Kasumi-1 (cell line): ENCODE measurements around the gene GPR176.
A peak's percentile ranks its signal among the peaks of the same experiment; 100 is the strongest.

Source experiments
- DNase-seq, 2 experiments: peaks; one replicate each; lab custom pipeline; 2025; lab: John Stamatoyannopoulos, UW

The GPR176 gene

DNA sequence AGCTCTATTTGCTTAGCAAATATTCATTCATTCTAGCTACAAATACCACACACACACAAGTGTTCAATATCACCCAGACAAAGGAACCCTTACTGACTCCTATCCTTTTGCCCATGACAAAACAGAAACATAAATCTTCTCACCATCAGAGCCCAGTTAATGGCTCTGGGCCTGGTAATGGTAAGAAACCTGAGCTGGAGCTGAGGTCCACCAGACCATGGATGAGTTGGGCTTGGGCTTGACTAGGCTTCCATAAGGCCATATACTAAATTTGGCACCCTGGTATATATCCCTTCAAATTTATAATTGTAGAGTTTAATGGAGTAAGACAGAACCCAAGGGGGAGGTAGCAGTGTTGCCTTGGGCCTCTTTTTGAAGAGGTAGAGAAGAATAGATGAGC, 29.4 kb downstream of the GPR176 start:
- no peak for DNase-seq

DNA sequence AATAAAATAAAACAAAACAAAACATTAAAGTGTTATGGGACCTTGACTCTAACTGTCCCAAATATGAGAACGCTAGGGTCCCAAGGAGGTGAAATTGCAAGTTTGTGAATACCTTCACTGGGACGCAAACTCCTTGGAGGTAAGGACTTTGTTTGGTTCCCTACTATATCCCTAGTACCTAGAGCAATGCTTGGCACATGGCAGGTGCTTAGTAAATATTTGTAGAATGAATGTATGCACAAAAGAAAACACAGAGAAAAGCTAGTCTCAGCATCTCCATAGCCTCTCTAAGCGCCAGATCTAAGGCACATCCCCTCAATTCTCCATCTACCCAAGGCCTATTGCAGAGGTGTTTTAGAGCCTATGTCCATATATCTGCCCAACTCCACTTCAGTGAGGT, 30.5 kb downstream of the GPR176 start:
- DNase-seq = no peak

DNA sequence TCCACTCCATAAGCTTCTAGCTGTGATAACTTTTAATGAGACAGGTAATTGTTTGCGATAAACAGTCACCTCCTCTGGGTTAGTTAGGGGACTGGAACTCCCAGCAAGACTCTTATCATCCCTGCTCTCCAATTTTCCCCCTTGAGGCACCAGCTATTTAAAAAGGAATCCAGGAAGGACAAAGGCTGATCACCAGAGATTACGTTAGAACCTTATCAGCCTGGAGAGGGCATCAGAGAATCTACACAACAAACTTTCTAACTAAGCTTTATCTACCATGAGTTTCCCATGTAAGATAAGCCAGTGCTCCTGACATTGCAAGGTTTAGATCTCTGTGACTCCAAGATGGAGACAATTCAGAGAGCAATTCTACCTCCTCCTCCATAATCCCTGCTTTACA, 31.3 kb downstream of the GPR176 start:
- no peak for DNase-seq

DNA sequence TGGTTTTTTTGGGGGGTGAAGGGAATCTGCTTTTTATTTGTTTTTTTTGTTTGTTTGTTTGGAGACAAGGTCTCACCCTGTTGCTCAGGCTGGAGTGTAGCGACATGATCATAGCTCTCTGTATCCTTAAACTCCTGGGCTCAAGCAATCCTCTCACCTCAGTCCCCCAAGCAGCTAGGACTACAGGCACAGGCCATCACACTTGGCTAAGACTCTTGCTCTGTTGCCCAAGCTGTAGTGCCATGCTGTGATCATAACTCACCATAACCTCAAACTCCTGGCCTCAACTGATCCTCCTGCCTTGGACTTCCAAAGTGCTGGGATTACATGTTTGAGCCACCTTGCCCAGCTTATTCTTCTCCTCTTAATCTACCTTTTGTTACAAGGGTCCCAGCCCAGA, 31.8 kb downstream of the GPR176 start:
- DNase-seq = no peak

DNA sequence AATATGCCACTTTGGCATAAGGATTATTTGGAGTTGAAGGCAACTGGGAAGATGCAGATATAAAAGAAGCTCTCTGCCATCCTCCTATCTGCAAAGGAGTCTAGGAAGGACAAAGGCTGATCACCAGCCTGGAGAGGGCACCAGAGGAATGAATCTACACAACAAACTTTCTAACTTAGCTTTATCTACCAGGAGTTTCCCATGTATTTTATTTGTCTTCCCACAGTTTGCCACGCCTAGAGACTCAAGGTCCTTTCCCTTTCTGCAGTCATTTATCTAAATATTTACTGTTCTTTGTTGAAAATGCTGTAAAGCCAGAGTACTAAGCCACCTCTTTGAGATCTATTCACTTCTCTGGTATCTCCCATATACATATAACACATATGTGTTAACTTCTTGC, 32.2 kb downstream of the GPR176 start:
- peak; percentile 23 to 30 for DNase-seq

DNA sequence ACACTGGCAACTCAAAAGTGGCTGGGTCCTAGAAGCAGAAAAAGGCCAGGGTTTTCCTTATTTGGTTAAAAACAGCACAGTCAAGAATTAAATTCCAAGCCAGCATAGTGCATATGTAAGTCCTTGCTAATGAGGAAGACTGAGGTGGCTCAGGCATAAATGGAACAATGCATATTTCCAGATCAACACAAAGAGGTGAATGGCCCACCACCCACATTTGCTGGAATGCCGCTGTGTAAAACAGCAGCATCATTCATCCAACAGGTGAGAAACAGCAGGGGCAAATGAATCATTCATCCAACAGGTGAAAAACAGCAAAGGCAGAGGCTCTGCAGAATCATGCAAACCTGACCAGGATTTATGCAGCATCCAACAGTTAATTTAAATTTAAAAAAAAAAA, 32.9 kb downstream of the GPR176 start:
- DNase-seq = no peak

DNA sequence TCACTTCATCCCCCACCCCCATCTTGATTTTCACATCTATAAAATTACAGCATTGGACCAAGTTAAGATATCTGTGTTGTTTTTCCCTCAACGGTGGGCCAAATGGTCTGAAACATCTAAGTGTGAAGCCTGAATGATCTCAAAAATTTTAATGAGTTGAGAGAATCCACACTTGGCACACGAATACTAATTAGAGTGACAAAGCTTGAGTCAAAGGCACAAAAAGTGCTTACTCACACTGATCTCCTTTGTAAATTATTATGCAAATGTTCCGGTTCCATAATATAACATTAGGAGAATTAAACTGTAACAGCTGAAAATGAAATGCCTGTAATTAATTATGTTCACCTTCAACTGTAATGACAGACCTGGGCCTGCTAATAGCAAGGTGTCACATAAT, 33.6 kb downstream of the GPR176 start:
- no peak for DNase-seq

DNA sequence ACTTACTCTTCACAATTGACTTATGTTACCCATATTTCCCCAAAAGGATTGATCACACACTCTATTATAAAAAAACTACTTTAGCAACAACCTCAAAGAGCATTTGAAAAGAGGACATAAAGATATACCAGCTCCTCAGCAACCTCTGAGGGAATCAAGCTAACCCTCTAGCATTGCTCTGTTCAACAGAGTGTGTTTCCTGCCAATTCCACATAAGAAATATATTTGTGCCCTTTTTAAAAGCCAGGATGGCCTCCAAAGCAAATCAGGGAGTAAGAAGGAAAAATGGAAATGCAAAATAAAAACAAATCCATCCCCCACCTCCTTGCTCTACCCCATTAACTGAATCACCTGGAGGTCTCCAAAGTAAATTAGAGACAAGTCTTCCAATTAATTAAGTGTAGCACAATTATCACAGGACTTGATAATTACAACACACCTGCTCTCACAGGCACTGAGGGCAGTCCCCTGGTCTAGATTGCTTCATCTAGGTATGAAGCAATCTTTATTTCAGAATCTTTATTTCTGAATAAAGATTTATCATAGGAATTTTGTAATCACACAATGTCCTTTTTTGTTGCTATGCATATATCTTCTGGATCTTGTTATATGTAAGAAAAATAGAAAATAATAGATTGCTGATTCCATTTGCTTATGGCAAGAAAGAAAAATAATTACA, 34.8 kb downstream of the GPR176 start:
- DNase-seq = no peak

DNA sequence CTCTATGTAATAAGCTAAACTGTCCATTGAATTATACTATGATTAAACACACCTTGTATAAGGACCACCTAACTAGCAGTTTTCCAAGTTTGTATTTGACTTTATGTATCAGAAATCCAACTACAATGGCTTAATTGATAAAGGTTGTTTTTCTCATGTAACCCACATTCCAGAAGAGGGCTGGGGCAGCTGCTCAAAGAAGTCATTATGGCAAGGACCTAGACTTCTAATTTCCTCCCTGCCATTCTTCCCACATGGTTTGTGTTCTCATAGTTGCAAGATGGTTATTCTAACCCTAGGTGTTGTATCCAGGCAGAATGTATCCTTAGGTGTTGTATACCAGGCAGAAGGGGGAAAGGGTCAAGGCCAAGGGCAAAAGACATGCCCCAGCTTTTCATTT, 35.7 kb downstream of the GPR176 start:
- no peak for DNase-seq

DNA sequence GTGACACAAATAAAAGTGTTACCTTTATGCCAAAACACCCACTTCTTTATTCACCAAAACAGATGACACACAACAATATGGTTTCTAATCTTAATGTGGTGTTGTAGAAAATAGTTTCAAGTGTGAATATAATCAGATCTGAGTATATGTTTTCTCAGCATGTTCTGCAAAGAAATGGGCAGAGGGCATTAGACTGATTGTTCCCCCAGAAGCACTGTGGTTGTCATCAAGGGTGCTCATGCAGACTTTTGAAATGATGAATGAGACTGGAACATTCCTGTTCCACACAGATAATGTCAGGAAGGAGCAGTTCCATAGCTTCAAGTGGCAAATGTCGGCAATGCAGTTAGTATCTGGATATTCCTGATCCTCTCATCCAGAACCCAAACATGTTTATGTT, 37.5 kb downstream of the GPR176 start:
- DNase-seq = no peak

DNA sequence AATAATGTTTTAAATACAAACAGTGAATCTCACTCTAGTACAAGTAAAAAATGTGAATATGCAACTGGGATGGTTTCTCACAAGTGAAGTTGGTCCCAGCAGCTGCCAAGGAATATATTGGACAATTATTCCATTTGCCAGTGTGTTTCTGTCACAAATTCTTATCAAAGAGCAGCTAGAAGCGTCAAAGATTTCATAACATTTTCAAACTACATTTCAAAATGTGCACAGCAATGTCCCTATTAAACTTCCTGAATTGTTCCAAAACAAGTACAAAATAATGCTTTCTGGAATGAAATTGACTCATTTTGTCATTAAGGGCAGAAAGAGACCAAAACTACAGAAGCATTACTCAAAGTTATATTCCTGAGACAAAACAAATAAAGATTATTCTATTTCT, 38.3 kb downstream of the GPR176 start:
- no peak for DNase-seq

DNA sequence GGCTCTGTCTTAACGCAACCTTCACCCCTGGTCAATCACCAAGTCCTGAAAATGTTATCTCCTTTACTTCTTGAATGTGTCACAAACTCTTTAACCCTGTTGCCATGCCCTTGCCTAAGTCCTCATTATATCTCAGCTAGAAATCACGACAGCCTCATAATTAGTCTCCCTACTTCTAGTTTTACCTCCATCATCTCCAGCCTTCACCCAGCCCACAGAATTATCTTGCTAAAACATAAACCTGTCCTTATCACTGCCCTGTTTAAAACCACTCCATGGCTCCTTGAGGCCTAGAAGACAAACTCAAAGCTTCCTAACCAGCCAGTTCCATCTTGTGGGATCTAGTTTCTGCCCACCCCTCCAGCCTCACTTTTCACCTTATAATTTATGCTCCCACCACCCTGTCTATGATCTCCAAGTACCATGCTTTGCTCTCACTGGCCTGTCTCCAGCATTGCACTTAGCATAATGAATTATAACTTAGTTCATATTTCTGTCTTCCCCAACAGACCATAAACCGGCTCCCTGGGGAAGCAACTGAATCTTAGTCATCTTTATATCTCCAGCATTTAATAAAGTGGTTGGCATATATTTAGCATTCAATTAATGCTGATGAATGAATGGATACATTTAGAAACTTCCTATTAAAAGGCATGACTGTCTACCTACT, 39.2 kb downstream of the GPR176 start:
- no peak for DNase-seq

DNA sequence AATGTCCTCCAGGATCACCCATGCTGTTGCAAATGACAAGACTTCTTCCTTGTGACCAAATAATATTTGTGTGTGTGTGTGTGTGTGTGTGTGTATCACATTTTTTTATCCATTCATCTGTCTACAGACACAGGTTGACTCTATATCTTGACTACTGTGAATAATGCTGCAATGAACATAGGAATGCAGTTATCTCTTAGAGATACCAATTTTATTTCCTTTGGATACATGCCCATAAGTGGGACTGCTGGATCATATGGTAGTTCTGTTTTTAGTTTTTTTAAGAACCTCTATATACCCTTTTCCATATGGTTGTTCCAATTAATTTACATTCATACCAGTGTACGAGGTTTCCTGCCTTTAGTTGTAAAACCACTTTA, 41.7 kb downstream of the GPR176 start:
- DNase-seq = no peak

DNA sequence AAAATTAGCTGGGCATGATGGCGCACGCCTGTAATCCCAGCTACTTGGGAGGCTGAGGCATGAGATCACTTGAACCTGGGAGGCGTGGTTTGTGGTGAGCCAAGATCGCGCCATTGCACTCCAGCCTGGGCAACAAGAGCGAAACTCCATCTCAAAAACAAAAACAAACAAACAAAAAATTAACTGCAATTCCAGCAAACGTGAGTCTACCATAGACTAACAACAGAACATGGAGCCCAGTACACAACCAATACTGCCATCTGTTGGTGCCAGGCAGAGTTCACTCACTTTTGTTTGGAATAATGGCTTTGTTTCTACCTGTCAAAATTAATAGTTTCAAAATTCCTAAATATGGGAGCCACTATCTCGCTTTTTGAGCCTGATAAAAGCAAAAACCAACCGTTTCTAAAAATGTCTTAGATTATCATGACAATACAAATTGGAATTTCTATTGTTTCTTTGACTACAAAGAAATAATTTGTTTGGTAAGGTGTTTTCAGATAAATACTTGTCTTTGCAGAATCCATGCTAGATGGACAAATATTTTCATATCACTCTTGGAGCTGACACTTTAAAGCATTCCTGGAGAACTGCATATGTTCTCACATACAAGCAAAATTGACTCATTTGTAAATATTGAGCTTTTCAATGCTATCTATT, 45.0 kb downstream of the GPR176 start:
- peak in 1 of 2 experiments; percentile 22 for DNase-seq

DNA sequence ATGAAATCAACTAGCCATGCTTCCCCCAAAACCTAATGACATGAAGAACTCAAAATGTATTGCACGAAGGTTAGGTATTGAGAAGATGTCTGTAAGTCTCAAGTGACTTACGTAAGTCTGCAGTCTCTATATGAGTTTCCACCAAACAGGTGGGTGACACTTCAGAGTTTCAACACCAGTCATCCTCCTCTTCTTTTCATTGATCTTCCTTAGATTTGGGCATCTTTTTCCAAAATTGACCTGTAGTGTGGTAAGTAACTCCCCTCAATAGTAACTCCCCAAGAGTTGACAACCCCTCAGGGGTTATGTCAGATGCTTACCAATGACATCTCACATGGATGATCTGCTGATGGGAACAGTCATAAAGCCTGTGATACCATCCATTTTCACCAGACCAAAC, 46.1 kb downstream of the GPR176 start:
- no peak for DNase-seq

DNA sequence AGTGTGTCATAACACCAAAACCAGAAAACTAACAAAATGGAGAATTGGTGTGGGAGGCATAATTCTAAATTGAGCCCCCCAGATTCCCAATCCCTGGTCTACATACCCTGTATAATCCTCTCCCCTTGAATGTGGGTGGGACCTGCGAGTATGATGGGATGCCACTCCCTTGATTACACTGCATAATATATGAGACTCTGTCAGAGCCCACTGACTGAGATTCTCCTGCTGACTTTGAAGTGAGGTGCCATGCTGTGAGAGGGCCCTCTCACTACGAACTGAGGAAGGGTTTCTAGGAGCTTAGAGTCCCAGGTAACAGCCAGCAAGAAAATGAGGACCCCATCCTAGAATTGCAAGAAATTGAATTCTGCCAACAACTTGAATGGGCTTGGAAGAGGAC, 49.5 kb downstream of the GPR176 start:
- no peak for DNase-seq

DNA sequence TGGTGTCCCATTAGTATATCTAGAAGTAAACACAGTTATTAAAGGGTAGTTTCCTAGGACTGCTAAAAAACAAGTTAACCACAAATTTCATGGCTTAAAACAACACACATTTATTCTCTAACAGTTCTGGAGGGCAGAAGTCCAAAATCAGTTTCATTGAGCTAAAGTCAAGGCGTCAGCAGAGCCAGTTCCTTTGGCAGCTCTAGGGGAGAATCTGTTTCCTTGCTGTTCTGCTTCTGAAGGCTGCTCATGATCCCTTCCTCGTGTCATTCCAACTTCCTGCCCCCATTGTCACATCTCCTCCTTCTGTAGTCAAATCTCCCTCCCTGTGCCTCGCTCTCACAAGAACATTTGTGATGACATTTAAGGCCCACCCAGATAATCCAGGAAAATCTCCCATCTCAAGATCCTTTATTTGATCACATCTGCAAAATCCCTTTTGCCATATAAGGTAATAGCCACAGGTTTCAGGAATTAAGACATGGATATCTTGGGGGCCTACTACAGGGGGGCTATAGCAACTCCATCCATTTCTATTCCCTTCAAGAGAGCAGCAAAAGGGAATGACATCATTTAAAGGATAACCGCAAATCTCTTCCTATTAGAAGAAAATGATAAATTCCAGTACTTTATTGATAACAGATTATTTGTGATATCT, 50.1 kb downstream of the GPR176 start:
- DNase-seq = no peak

DNA sequence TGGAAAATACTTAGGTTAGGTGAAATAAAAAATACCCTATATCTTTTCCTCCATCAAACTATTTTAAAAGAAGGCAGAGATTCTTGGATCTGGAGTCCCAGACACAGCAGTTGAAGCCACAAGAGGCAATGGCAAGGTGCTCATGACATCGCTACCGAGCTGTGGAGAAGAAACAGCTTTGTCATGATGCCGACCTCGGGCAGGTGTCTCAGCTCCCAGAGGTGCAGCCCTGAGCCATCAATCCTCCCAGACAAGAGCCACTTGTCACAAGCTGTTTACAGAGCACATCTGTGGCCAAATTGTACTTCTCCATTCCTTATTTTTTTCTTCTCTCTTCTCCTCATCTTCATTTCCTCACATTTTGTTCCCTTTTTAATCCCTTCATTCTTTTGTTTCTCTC, 50.8 kb downstream of the GPR176 start:
- no peak for DNase-seq

DNA sequence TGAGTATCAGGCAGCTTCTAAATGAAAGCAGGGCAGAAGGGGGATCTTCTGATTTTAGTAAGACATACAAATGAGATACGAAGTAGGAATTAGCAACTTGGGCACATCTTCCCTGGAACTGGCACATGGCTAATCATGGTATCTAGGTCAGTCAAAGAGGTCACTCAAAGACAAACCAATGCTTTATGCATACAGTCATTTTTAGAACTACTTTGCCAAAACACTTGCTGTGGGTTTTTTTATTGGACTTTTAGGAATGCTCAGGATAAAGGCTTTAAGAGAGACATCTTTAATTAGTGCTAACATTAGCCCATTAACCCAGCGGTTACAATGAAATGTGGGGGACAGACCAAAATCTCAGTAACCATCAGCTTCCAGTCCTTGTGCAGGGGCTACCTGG, 51.7 kb downstream of the GPR176 start:
- DNase-seq = no peak

DNA sequence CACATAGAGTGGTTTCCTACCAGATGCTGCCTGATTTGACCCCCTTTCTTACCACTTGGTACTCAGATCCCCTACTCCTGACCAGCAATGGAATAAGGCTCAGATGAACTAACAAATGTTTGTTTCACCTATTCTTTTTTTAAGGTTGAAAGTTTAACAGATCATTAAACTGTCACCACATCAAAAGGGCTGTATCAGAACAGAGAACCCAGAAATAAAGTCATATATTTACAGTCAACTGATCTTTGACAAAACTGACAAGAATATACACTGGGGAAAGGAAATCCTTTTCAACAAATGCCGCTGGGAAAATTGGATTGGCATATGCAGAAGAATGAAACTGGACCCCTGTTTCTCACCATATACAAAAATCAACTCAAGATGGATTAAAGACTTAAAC, 56.0 kb downstream of the GPR176 start:
- no peak for DNase-seq

DNA sequence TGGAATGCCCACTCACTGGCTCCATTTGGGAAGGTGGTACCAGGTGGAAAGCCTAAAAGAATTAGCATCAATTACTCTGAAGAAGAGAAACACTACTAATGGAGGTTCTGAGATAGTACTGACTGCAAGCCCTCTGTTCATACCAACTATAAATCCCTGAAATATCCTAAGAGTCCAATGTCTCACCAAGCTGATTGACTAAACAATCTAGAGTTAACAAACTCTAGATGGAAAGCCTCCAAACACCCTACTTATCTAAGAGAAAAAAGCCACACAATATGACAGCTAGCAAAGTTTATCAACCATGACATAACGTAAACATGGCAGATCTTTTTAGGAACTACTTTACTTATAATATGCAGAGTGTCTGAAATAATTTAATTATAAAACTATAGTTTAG, 59.2 kb downstream of the GPR176 start:
- no peak for DNase-seq

DNA sequence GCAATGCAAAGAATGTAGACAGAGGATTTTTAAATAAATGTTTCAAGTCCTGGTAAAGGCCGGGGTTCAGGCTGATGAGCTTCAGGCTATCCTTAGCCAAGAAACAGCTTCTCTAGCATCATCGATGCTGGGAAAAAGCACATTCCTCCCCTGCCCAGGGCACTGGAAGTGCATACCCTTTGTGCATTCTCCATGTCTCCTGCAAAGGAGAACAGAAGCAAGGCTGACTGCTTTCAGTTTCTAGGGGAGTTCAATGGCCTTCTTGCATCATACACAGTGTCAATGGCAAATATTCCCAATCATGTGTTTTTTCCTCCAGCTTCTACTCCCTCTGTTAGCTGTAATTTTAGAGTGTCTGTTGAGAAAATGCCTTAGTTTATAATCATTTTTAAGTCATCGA, 59.9 kb downstream of the GPR176 start:
- no peak for DNase-seq

DNA sequence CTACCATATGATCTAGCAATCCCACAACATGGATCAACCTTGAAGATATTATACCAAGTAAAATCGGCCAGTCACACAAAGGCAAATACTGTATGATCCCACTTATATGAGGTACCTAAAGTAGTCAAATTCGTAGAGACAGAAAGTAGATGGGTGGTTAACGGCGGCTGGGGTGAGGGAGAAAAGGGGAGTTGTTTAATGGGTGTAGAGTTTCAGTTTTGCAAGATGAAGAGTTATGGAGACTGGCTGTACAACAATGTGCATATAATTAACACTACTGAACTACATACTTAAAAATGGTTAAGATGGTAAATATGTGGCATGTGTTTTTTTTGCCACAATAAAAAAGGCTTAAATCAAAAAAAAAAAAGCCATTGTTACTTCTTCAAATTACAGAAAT, 60.4 kb downstream of the GPR176 start:
- no peak for DNase-seq
